Tibial nerve (tissue), 4 donors: Measurements from ENCODE around the gene TDRD9. TPM values are rescaled to one million over a fixed set of nuclear protein-coding genes. Genes with fewer than 3 reads are reported as not detected.

Source experiments
- DNase-seq, 2 donors: peaks; one replicate each; pipeline ENCODE4 v3.0.0-alpha.2; 2019; ENCODE audit warnings: low spot score in 2 of 2
- H3K27ac ChIP-seq, 4 donors: fragments of 200-600 bp; sonication (generic) in 3 of 4; one replicate each; pipeline ENCODE4 v1.5.1; 2017 to 2019; ENCODE audit warnings: mild to moderate bottlenecking in 1 of 4
- H3K27me3 ChIP-seq, 2 donors: fragments of 200-600 bp; sonication (generic) in 1 of 2; one replicate each; pipeline versions ENCODE4 v1.5.1 to v1.6.0; 2017 to 2019
- H3K36me3 ChIP-seq, 3 donors: fragments of 200-600 bp; sonication (generic); one replicate each; pipeline ENCODE4 v1.5.1; 2018 to 2019
- H3K4me1 ChIP-seq, 4 donors: fragments of 200-600 bp; sonication (generic) in 3 of 4; one replicate each; pipeline ENCODE4 v1.5.1; 2017 to 2019
- H3K4me3 ChIP-seq, 4 donors: fragments of 200-600 bp; sonication (generic) in 3 of 4; one replicate each; pipeline ENCODE4 v1.5.1; 2017 to 2019; ENCODE audit warnings: mild to moderate bottlenecking in 1 of 4, moderate library complexity in 1 of 4
- H3K9me3 ChIP-seq, 4 donors: fragments of 200-600 bp; sonication (generic) in 3 of 4; one replicate each; pipeline ENCODE4 v1.5.1; 2017 to 2019
- CTCF ChIP-seq, 5 experiments: fragments of 200-600 bp in 3 of 5; fragments of 450-650 bp in 2 of 5; sonication (generic) in 3 of 5; IDR thresholded peaks; one replicate each; pipeline ENCODE4 v1.5.1; 2016 to 2019; ENCODE audit warnings: antibody characterized with exemption in 5 of 5, mild to moderate bottlenecking in 3 of 5, moderate library complexity in 2 of 5
- EP300 ChIP-seq, 2 donors: sonication (generic); formaldehyde crosslinking; IDR thresholded peaks; one replicate each; pipeline ENCODE4 v1.6.1; 2017; ENCODE audit warnings: antibody characterized with exemption in 2 of 2, mild to moderate bottlenecking in 1 of 2
- POLR2A ChIP-seq, 2 donors: fragments of 450-650 bp; IDR thresholded peaks; one replicate each; pipeline ENCODE4 v1.6.1; 2017; ENCODE audit warnings: antibody characterized with exemption in 2 of 2, mild to moderate bottlenecking in 2 of 2, moderate library complexity in 2 of 2
- WGBS, 2 donors: methylation state at CpG; one replicate each; pipeline ENCODE4 v1.1.5; 2018; 5-methylcytosine and 5-hydroxymethylcytosine counted together
- total RNA-seq, 4 donors: library from RNA; depleted of rRNA; stranded (reverse); fragments of >200 nt; gene quantifications; one replicate each; pipeline ENCODE4 v1.1.0, GENCODE V29; 2016

Gene TDRD9
- total RNA-seq, 4 donors from 2014 or later: under 0.01 to 1.9 (median 1.4) TPM

GRCh38 chr14:104034976-104035699 lies 106.9 kb downstream of the TDRD9 start:
- WGBS, 2 donors: 66 to 71% methylated on average over 12 of the region's 12 CpGs
- no peak overlapping the region for H3K27ac ChIP-seq
- no peaks in the 10 kb centered on the region for H3K9me3 ChIP-seq
- H3K4me3 ChIP-seq: no peak overlapping the region
- H3K4me1 ChIP-seq: no peaks in the 10 kb centered on the region
- TF ChIP-seq EP300 (IDR thresholded peaks at IDR 0.05) (no peak), POLR2A (IDR thresholded peaks at IDR 0.05) (no peak), CTCF (IDR thresholded peaks at IDR 0.05) (no peak)
- H3K27me3 ChIP-seq: peaks cover 0 to 23% of the 10 kb centered on the region in 2 donors
- no peak for DNase-seq
- no peaks in the 10 kb centered on the region for H3K36me3 ChIP-seq

- 66 to 72% methylated on average over 7 of the region's 7 CpGs for WGBS, 2 donors
- TF ChIP-seq POLR2A (IDR thresholded peaks at IDR 0.05): no peak
- no peak for TF ChIP-seq CTCF (IDR thresholded peaks at IDR 0.05)
- no peak for TF ChIP-seq EP300 (IDR thresholded peaks at IDR 0.05)
- H3K4me1 ChIP-seq: no peaks in the 10 kb centered on the region
These were observed 108.0 kb downstream of the TDRD9 start for GRCh38 chr14:104036212-104036611.

GRCh38 chr14:104037074-104037473 lies 108.8 kb downstream of the TDRD9 start:
- Histone ChIP-seq H3K9me3 (no peaks in the 10 kb centered on the region), H3K27me3 (peaks cover 0 to 34% of the 10 kb centered on the region in 2 donors), H3K27ac (no peak overlapping the region), H3K4me3 (no peak overlapping the region), H3K36me3 (no peaks in the 10 kb centered on the region), H3K4me1 (no peaks in the 10 kb centered on the region)
- 75 to 80% methylated on average over 14 of the region's 14 CpGs for WGBS, 2 donors
- no peak for DNase-seq
- TF ChIP-seq POLR2A (IDR thresholded peaks at IDR 0.05) (no peak), EP300 (IDR thresholded peaks at IDR 0.05) (no peak), CTCF (IDR thresholded peaks at IDR 0.05) (no peak)

More at GRCh38 chr14:104036212-104036611, 108.0 kb downstream of the TDRD9 start:
- H3K27ac ChIP-seq: no peak overlapping the region
- DNase-seq: no peak
- no peak overlapping the region for H3K4me3 ChIP-seq
- peaks cover 0 to 33% of the 10 kb centered on the region in 2 donors for H3K27me3 ChIP-seq
- H3K9me3 ChIP-seq: no peaks in the 10 kb centered on the region
- no peaks in the 10 kb centered on the region for H3K36me3 ChIP-seq

- Histone ChIP-seq H3K4me1 (no peaks in the 10 kb centered on the region), H3K4me3 (no peak overlapping the region), H3K9me3 (no peaks in the 10 kb centered on the region), H3K36me3 (no peaks in the 10 kb centered on the region), H3K27me3 (peaks cover 0 to 34% of the 10 kb centered on the region in 2 donors), H3K27ac (no peak overlapping the region)
- DNase-seq: no peak
- WGBS, 2 donors: 78 to 84% methylated on average over 3 of the region's 3 CpGs
- no peak for TF ChIP-seq CTCF (IDR thresholded peaks at IDR 0.05)
- TF ChIP-seq POLR2A (IDR thresholded peaks at IDR 0.05): no peak
- no peak for TF ChIP-seq EP300 (IDR thresholded peaks at IDR 0.05)
These were observed 109.6 kb downstream of the TDRD9 start for GRCh38 chr14:104037903-104038302.

- H3K27ac ChIP-seq: no peak overlapping the region
- no peak overlapping the region for H3K4me3 ChIP-seq
- H3K27me3 ChIP-seq: peaks cover 0 to 34% of the 10 kb centered on the region in 2 donors
- no peaks in the 10 kb centered on the region for H3K9me3 ChIP-seq
- no peaks in the 10 kb centered on the region for H3K4me1 ChIP-seq
- TF ChIP-seq POLR2A (IDR thresholded peaks at IDR 0.05): no peak
- no peak for TF ChIP-seq EP300 (IDR thresholded peaks at IDR 0.05)
- no peak for TF ChIP-seq CTCF (IDR thresholded peaks at IDR 0.05)
- DNase-seq: no peak
- H3K36me3 ChIP-seq: no peaks in the 10 kb centered on the region
- WGBS, 2 donors: 79 to 84% methylated on average over 5 of the region's 5 CpGs
These were observed 111.0 kb downstream of the TDRD9 start for GRCh38 chr14:104039214-104039613.
